Mesenchymal stem cell (in vitro differentiated cells and primary cell): Measurements from ENCODE around the gene SDR42E1.

Source experiments
- DNase-seq: peaks from one replicate; pipeline ENCODE4 v3.0.0-alpha.2; 2013
- H2AFZ ChIP-seq: one replicate; pipeline ENCODE4 v1.6.1; 2013; ENCODE audit warnings: low read depth, mild to moderate bottlenecking, control low read depth, inconsistent platforms, low read length, moderate library complexity
- H2AK5ac ChIP-seq: 2 replicates; pipeline ENCODE4 v1.6.1; 2013; ENCODE audit warnings: low read length, moderate library complexity, mild to moderate bottlenecking, inconsistent platforms; ENCODE audit not compliant: severe bottlenecking
- H2BK120ac ChIP-seq: one replicate; pipeline ENCODE4 v1.6.1; 2013; ENCODE audit warnings: low read depth, mild to moderate bottlenecking, inconsistent platforms, low read length, moderate library complexity
- H2BK12ac ChIP-seq, 2 experiments: one replicate each; pipeline ENCODE4 v1.6.1; 2013; ENCODE audit warnings: inconsistent platforms in 2 of 2, low read length in 2 of 2, mild to moderate bottlenecking in 2 of 2, moderate library complexity in 2 of 2, control low read depth in 1 of 2
- H2BK15ac ChIP-seq: one replicate; pipeline ENCODE4 v1.6.1; 2013; ENCODE audit warnings: mild to moderate bottlenecking, low read depth, inconsistent platforms; ENCODE audit not compliant: poor library complexity, severe bottlenecking
- H2BK5ac ChIP-seq: 2 replicates; pipeline ENCODE4 v1.6.1; 2013; ENCODE audit warnings: low read depth, mild to moderate bottlenecking, low read length, control low read depth, inconsistent platforms; ENCODE audit not compliant: poor library complexity, severe bottlenecking
- H3K14ac ChIP-seq, 2 experiments: one replicate each; pipeline ENCODE4 v1.6.1; 2013; ENCODE audit warnings: inconsistent platforms in 2 of 2, low read length in 2 of 2, control low read depth in 1 of 2, mild to moderate bottlenecking in 1 of 2, moderate library complexity in 1 of 2
- H3K18ac ChIP-seq, 2 experiments: one replicate each; pipeline ENCODE4 v1.6.1; 2013; ENCODE audit warnings: inconsistent platforms in 2 of 2, low read length in 2 of 2, control low read depth in 1 of 2, low read depth in 1 of 2, mild to moderate bottlenecking in 1 of 2
- H3K23ac ChIP-seq, 2 experiments: one replicate each; pipeline ENCODE4 v1.6.1; 2013; ENCODE audit warnings: inconsistent platforms in 2 of 2, low read length in 2 of 2, mild to moderate bottlenecking in 2 of 2, moderate library complexity in 2 of 2, control low read depth in 1 of 2
- H3K27ac ChIP-seq: 2 replicates; pipeline ENCODE4 v1.5.1; 2013; ENCODE audit warnings: mild to moderate bottlenecking, moderate library complexity, low read length, control low read depth, inconsistent platforms; ENCODE audit not compliant: poor library complexity, severe bottlenecking
- H3K27me3 ChIP-seq, 2 experiments: 2 replicates each; pipeline versions ENCODE4 v1.6.1 to v1.7.0; 2013; ENCODE audit warnings: low read length in 2 of 2, mild to moderate bottlenecking in 2 of 2, moderate library complexity in 2 of 2, control low read depth in 1 of 2, inconsistent platforms in 1 of 2; ENCODE audit not compliant: control insufficient read depth in 1 of 2, insufficient read depth in 1 of 2
- H3K36me3 ChIP-seq, 2 experiments: 2 replicates each; pipeline versions ENCODE4 v1.6.1 to v1.7.0; 2013; ENCODE audit warnings: low read length in 2 of 2, control low read depth in 1 of 2, inconsistent platforms in 1 of 2, low read depth in 1 of 2, mild to moderate bottlenecking in 1 of 2; ENCODE audit not compliant: insufficient read depth in 2 of 2, control insufficient read depth in 1 of 2
- H3K4ac ChIP-seq, 2 experiments: one replicate each; pipeline ENCODE4 v1.6.1; 2013; ENCODE audit warnings: inconsistent platforms in 2 of 2, low read length in 2 of 2, mild to moderate bottlenecking in 2 of 2, moderate library complexity in 2 of 2, control low read depth in 1 of 2, low read depth in 1 of 2
- H3K4me1 ChIP-seq: 2 replicates; pipeline ENCODE4 v1.6.1; 2013; ENCODE audit warnings: low read depth, low read length, control low read depth; ENCODE audit not compliant: control insufficient read depth, insufficient read depth
- H3K4me2 ChIP-seq: 2 replicates; pipeline ENCODE4 v1.6.1; 2013; ENCODE audit warnings: low read length, mild to moderate bottlenecking, inconsistent platforms; ENCODE audit not compliant: poor library complexity, severe bottlenecking
- H3K4me3 ChIP-seq, 2 experiments: 2 replicates each; pipeline versions ENCODE4 v1.5.1 to v1.7.0; 2013; ENCODE audit warnings: low read length in 2 of 2, mild to moderate bottlenecking in 2 of 2, control low read depth in 1 of 2, low read depth in 1 of 2; ENCODE audit not compliant: insufficient read depth in 1 of 2
- H3K79me1 ChIP-seq: replicated peaks from 2 replicates; pipeline ENCODE4 v1.6.1; 2013; ENCODE audit warnings: mild to moderate bottlenecking, control low read depth, low read length, inconsistent platforms; ENCODE audit not compliant: poor library complexity, severe bottlenecking
- H3K9ac ChIP-seq: 2 replicates; pipeline ENCODE4 v1.7.0; 2013; ENCODE audit warnings: mild to moderate bottlenecking, low read length, moderate library complexity
- H3K9me3 ChIP-seq: 2 replicates; pipeline ENCODE4 v1.7.0; 2013; ENCODE audit warnings: mild to moderate bottlenecking, low read length; ENCODE audit not compliant: control insufficient read depth
- H4K8ac ChIP-seq: one replicate; pipeline ENCODE4 v1.6.1; 2013; ENCODE audit warnings: inconsistent platforms, mild to moderate bottlenecking, low read length, moderate library complexity
- H4K91ac ChIP-seq: one replicate; pipeline ENCODE4 v1.6.1; 2013; ENCODE audit warnings: mild to moderate bottlenecking, low read length, inconsistent platforms
- WGBS: methylation state at CpG from one replicate; pipeline ENCODE4 v1.1.7; 2013; ENCODE audit warnings: mixed read lengths; 5-methylcytosine and 5-hydroxymethylcytosine counted together

SDR42E1 gene

GRCh38 chr16:82050506-82050905 is 39.2 kb upstream of the SDR42E1 start:
- H2BK5ac ChIP-seq, result no peak overlapping the region
- no peak overlapping the region for H2BK120ac ChIP-seq
- no peak overlapping the region for H3K4me3 ChIP-seq
- 70% methylated on average over 3 of the region's 3 CpGs for WGBS
- H3K9me3 ChIP-seq, result no peaks in the 10 kb centered on the region
- no peaks in the 10 kb centered on the region for H3K36me3 ChIP-seq
- no peaks in the 10 kb centered on the region for H3K4me1 ChIP-seq
- H3K79me1 ChIP-seq, result peaks cover 7% of the 10 kb centered on the region
- H2BK15ac ChIP-seq, result no peak overlapping the region
- no peak overlapping the region for H3K4me2 ChIP-seq
- no peak overlapping the region for H2AFZ ChIP-seq
- H3K9ac ChIP-seq, result no peak overlapping the region
- H3K18ac ChIP-seq, result no peak overlapping the region
- H2BK12ac ChIP-seq, result no peak overlapping the region
- H3K4ac ChIP-seq, result no peak overlapping the region
- no peak overlapping the region for H3K14ac ChIP-seq
- H4K8ac ChIP-seq, result no peak overlapping the region
- no peak overlapping the region for H3K23ac ChIP-seq
- no peak overlapping the region for H3K27ac ChIP-seq
- DNase-seq, result no peak
- H3K27me3 ChIP-seq, result peaks cover 0 to 51% of the 10 kb centered on the region in 2 experiments
- H4K91ac ChIP-seq, result no peak overlapping the region
- H2AK5ac ChIP-seq, result no peak overlapping the region

- no peak overlapping the region for H3K27ac ChIP-seq
- no peak overlapping the region for H4K8ac ChIP-seq
- H2AFZ ChIP-seq, result no peak overlapping the region
- WGBS, result 89% methylated on average over 1 of the region's 1 CpG
- H2BK120ac ChIP-seq, result no peak overlapping the region
- peaks cover 8% of the 10 kb centered on the region for H3K79me1 ChIP-seq
- no peak overlapping the region for H2BK12ac ChIP-seq
- no peaks in the 10 kb centered on the region for H3K36me3 ChIP-seq
- no peak overlapping the region for H3K4me2 ChIP-seq
- H3K4ac ChIP-seq, result no peak overlapping the region
- no peak overlapping the region for H3K4me3 ChIP-seq
- DNase-seq, result no peak
- H3K14ac ChIP-seq, result no peak overlapping the region
- H4K91ac ChIP-seq, result no peak overlapping the region
- H3K9ac ChIP-seq, result no peak overlapping the region
- no peaks in the 10 kb centered on the region for H3K9me3 ChIP-seq
- H2BK5ac ChIP-seq, result no peak overlapping the region
- no peak overlapping the region for H2BK15ac ChIP-seq
- no peak overlapping the region for H3K23ac ChIP-seq
- peaks cover 2% of the 10 kb centered on the region for H3K4me1 ChIP-seq
- no peak overlapping the region for H3K18ac ChIP-seq
- H3K27me3 ChIP-seq, result peaks cover 0 to 51% of the 10 kb centered on the region in 2 experiments
- H2AK5ac ChIP-seq, result no peak overlapping the region
These were observed 38.2 kb upstream of the SDR42E1 start for GRCh38 chr16:82049484-82049883.

- Histone ChIP-seq H2BK120ac (no peak overlapping the region), H2BK5ac (no peak overlapping the region), H3K4ac (no peak overlapping the region), H3K36me3 (no peaks in the 10 kb centered on the region), H2AK5ac (no peak overlapping the region), H4K8ac (no peak overlapping the region), H2AFZ (no peak overlapping the region), H3K4me3 (no peak overlapping the region), H3K4me2 (no peak overlapping the region), H3K9ac (no peak overlapping the region), H3K79me1 (peaks cover 8% of the 10 kb centered on the region), H3K27ac (no peak overlapping the region), H3K14ac (no peak overlapping the region), H3K9me3 (no peaks in the 10 kb centered on the region), H3K27me3 (peaks cover 0 to 41% of the 10 kb centered on the region in 2 experiments), H2BK15ac (no peak overlapping the region), H2BK12ac (no peak overlapping the region), H3K4me1 (peaks cover 8% of the 10 kb centered on the region), H3K18ac (no peak overlapping the region), H4K91ac (no peak overlapping the region), H3K23ac (no peak overlapping the region)
- DNase-seq, result no peak
- WGBS, result 83% methylated on average over 2 of the region's 2 CpGs
These were observed 36.5 kb upstream of the SDR42E1 start for GRCh38 chr16:82047787-82048186.

GRCh38 chr16:82047374-82047773 is 36.1 kb upstream of the SDR42E1 start:
- Histone ChIP-seq H3K79me1 (peaks cover 8% of the 10 kb centered on the region), H3K4me2 (no peak overlapping the region), H2BK15ac (no peak overlapping the region), H4K8ac (no peak overlapping the region), H2AK5ac (no peak overlapping the region), H2AFZ (no peak overlapping the region), H3K4me3 (no peak overlapping the region), H3K27me3 (peaks cover 0 to 37% of the 10 kb centered on the region in 2 experiments), H3K36me3 (no peaks in the 10 kb centered on the region), H3K23ac (no peak overlapping the region), H2BK120ac (no peak overlapping the region), H3K9me3 (no peaks in the 10 kb centered on the region), H3K4me1 (peaks cover 8% of the 10 kb centered on the region), H2BK5ac (no peak overlapping the region), H3K18ac (no peak overlapping the region), H3K27ac (no peak overlapping the region), H3K14ac (no peak overlapping the region), H3K4ac (no peak overlapping the region), H3K9ac (no peak overlapping the region), H4K91ac (no peak overlapping the region), H2BK12ac (no peak overlapping the region)
- WGBS, result 84% methylated on average over 2 of the region's 2 CpGs
- DNase-seq, result no peak
